Measurements from ENCODE around the gene TTC4.

TTC4 gene

DNA sequence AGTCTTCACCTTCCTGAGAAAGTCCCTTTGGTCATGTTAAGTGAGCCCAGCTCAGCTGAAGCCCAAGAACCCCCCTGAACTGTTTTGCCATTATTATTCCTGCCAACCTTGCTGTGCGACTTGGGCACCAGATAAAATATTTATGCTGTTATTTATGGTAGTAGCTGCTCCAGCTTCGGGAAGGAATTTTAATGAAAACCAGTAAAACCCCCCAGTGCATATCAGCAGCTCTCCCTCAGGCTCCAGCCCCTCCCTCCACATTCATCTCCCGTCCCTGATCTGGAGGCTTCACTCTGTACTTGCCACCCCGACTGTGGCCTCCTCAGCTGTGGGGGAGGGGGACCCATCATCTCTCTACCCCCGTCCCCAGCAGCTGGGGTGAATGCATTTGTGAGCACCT is 72.8 kb downstream of the TTC4 start:
- ATAC-seq: peak; percentile 55
- TF ChIP-seq, protein P1, sequence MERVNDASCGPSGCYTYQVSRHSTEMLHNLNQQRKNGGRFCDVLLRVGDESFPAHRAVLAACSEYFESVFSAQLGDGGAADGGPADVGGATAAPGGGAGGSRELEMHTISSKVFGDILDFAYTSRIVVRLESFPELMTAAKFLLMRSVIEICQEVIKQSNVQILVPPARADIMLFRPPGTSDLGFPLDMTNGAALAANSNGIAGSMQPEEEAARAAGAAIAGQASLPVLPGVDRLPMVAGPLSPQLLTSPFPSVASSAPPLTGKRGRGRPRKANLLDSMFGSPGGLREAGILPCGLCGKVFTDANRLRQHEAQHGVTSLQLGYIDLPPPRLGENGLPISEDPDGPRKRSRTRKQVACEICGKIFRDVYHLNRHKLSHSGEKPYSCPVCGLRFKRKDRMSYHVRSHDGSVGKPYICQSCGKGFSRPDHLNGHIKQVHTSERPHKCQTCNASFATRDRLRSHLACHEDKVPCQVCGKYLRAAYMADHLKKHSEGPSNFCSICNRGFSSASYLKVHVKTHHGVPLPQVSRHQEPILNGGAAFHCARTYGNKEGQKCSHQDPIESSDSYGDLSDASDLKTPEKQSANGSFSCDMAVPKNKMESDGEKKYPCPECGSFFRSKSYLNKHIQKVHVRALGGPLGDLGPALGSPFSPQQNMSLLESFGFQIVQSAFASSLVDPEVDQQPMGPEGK (CRISPR knock-in tag; IDR thresholded peaks at IDR 0.05; ENCODE audit: borderline replicate concordance): peak; percentile 73; the same call in 1 of the 2 replicates
- TF ChIP-seq CSDC2 (CRISPR knock-in tag; IDR thresholded peaks at IDR 0.05) (no peak), ISL1 (CRISPR knock-in tag; IDR thresholded peaks at IDR 0.05) (peak; percentile 58)

DNA sequence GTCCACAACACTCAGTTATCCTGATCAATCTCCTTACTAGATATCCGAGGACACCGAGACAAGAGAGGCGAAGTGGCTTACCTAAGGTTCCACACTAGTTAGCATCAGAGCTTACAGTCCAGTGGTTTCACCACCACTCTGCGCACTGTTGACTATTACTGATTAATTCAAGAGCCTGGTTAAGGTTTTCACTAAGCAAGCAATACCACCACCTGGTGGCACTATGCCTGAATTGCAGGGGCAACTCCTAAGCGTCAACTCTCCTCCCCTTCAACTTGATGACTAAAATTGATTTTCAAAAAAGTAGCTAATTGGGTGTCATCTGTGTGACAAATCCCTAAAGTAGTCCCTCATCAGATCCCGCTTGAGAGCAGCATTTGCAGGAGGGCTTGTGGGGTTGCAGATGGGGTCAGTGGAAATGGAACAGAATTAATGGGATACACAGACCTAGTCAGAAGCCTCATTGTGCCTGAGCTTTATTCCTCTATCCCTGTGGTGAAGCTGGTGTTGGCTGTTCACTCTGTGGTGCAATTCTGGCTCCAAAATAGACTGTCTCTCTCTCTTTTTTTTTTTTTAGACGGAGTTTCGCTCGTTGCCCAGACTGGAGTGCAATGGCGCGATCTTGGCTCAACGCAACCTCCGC is 76.3 kb downstream of the TTC4 start:
- TF ChIP-seq ZNF565 (CRISPR knock-in tag; conservative IDR thresholded peaks at IDR 0.05; ENCODE audit: low read depth) (no peak), TOX (CRISPR knock-in tag; IDR thresholded peaks at IDR 0.05; ENCODE audit: borderline replicate concordance) (no peak), BACH2 (CRISPR knock-in tag; IDR thresholded peaks at IDR 0.05; ENCODE audit: borderline replicate concordance) (no peak), ARNTL (CRISPR knock-in tag; IDR thresholded peaks at IDR 0.05; ENCODE audit: borderline replicate concordance, low read depth) (no peak), TCF4 (CRISPR knock-in tag; IDR thresholded peaks at IDR 0.05; ENCODE audit: borderline replicate concordance) (no peak), ZNF70 (CRISPR knock-in tag; IDR thresholded peaks at IDR 0.05) (no peak), ZFP3 (CRISPR knock-in tag; IDR thresholded peaks at IDR 0.05) (no peak), OSR1 (CRISPR knock-in tag; IDR thresholded peaks at IDR 0.05) (no peak), ZNF8 (CRISPR knock-in tag; IDR thresholded peaks at IDR 0.05) (no peak), CSDC2 (CRISPR knock-in tag; IDR thresholded peaks at IDR 0.05) (no peak), SNAI2 (CRISPR knock-in tag; IDR thresholded peaks at IDR 0.05) (no peak)
- TF ChIP-seq, protein P2, sequence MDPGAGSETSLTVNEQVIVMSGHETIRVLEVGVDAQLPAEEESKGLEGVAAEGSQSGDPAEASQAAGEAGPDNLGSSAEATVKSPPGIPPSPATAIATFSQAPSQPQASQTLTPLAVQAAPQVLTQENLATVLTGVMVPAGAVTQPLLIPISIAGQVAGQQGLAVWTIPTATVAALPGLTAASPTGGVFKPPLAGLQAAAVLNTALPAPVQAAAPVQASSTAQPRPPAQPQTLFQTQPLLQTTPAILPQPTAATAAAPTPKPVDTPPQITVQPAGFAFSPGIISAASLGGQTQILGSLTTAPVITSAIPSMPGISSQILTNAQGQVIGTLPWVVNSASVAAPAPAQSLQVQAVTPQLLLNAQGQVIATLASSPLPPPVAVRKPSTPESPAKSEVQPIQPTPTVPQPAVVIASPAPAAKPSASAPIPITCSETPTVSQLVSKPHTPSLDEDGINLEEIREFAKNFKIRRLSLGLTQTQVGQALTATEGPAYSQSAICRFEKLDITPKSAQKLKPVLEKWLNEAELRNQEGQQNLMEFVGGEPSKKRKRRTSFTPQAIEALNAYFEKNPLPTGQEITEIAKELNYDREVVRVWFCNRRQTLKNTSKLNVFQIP (CRISPR knock-in tag; IDR thresholded peaks at IDR 0.05; ENCODE audit: borderline replicate concordance, low read depth): no peak
- TF ChIP-seq, protein P3, sequence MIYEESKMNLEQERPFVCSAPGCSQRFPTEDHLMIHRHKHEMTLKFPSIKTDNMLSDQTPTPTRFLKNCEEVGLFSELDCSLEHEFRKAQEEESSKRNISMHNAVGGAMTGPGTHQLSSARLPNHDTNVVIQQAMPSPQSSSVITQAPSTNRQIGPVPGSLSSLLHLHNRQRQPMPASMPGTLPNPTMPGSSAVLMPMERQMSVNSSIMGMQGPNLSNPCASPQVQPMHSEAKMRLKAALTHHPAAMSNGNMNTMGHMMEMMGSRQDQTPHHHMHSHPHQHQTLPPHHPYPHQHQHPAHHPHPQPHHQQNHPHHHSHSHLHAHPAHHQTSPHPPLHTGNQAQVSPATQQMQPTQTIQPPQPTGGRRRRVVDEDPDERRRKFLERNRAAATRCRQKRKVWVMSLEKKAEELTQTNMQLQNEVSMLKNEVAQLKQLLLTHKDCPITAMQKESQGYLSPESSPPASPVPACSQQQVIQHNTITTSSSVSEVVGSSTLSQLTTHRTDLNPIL (CRISPR knock-in tag; IDR thresholded peaks at IDR 0.05; ENCODE audit: low read depth): no peak
- TF ChIP-seq, protein P4, sequence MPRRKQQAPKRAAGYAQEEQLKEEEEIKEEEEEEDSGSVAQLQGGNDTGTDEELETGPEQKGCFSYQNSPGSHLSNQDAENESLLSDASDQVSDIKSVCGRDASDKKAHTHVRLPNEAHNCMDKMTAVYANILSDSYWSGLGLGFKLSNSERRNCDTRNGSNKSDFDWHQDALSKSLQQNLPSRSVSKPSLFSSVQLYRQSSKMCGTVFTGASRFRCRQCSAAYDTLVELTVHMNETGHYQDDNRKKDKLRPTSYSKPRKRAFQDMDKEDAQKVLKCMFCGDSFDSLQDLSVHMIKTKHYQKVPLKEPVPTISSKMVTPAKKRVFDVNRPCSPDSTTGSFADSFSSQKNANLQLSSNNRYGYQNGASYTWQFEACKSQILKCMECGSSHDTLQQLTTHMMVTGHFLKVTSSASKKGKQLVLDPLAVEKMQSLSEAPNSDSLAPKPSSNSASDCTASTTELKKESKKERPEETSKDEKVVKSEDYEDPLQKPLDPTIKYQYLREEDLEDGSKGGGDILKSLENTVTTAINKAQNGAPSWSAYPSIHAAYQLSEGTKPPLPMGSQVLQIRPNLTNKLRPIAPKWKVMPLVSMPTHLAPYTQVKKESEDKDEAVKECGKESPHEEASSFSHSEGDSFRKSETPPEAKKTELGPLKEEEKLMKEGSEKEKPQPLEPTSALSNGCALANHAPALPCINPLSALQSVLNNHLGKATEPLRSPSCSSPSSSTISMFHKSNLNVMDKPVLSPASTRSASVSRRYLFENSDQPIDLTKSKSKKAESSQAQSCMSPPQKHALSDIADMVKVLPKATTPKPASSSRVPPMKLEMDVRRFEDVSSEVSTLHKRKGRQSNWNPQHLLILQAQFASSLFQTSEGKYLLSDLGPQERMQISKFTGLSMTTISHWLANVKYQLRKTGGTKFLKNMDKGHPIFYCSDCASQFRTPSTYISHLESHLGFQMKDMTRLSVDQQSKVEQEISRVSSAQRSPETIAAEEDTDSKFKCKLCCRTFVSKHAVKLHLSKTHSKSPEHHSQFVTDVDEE (CRISPR knock-in tag; IDR thresholded peaks at IDR 0.05): no peak
- TF ChIP-seq, protein P1 (CRISPR knock-in tag; IDR thresholded peaks at IDR 0.05; ENCODE audit: borderline replicate concordance): no peak
- no peak for ATAC-seq

Measured in SK-N-SH treated with all-trans-retinoic acid at 6 μM for 48 hours (cell line).